ENCODE results near the gene NMRK2.

DNA sequence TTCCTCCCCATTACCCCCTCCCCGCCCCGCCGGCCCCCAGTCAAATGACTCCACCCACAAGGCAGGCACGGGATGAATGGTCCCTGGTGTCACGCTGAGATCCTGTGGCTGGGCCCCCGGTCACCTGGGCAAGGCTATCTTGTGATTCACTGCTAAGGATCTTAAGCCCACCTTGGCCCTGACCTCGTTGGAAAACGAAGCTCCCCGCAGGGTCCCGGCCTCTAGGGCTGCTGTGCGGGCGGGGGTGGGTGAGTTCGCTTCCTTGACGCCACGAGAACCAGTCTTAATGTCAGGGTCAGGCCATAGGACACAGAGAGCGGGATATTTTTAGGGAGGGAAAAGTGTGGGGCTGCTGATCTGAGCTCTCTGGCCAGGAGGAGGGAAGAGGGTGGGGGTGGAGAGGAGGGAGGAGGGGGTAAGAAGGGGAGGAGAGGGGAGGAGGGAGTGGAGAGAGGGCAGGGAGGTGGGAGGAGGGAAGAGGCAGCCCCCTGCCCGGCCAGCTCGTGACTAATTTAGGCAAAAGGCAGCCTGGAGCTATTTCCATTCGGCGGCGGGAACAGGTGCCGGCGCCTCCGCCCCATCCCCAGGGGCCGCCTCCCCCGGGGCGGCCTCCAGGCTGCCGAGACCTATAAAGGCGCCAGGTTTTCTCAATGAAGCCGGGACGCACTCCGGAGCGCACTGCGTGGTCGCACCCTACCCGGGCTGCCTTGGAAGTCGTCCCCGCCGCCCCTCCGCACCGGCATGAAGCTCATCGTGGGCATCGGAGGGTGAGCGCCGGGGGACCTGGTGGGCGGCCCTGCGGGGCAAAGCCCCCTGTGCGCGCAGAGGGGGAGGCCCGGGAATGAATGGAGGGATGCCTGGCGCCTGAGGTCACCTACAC lies at the start of gene NMRK2:
- TF ChIP-seq, protein P1, sequence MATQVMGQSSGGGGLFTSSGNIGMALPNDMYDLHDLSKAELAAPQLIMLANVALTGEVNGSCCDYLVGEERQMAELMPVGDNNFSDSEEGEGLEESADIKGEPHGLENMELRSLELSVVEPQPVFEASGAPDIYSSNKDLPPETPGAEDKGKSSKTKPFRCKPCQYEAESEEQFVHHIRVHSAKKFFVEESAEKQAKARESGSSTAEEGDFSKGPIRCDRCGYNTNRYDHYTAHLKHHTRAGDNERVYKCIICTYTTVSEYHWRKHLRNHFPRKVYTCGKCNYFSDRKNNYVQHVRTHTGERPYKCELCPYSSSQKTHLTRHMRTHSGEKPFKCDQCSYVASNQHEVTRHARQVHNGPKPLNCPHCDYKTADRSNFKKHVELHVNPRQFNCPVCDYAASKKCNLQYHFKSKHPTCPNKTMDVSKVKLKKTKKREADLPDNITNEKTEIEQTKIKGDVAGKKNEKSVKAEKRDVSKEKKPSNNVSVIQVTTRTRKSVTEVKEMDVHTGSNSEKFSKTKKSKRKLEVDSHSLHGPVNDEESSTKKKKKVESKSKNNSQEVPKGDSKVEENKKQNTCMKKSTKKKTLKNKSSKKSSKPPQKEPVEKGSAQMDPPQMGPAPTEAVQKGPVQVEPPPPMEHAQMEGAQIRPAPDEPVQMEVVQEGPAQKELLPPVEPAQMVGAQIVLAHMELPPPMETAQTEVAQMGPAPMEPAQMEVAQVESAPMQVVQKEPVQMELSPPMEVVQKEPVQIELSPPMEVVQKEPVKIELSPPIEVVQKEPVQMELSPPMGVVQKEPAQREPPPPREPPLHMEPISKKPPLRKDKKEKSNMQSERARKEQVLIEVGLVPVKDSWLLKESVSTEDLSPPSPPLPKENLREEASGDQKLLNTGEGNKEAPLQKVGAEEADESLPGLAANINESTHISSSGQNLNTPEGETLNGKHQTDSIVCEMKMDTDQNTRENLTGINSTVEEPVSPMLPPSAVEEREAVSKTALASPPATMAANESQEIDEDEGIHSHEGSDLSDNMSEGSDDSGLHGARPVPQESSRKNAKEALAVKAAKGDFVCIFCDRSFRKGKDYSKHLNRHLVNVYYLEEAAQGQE (IDR thresholded peaks at IDR 0.05; ENCODE audit: low read depth) = no peak
- TF ChIP-seq TCF12 (IDR thresholded peaks at IDR 0.05; ENCODE audit: low read depth) (no peak), EP300 (IDR thresholded peaks at IDR 0.05; ENCODE audit: borderline replicate concordance) (no peak), RAD21 (IDR thresholded peaks at IDR 0.05; ENCODE audit: low read depth) (no peak), TAF1 (IDR thresholded peaks at IDR 0.05; ENCODE audit: low read depth) (no peak), MAX (IDR thresholded peaks at IDR 0.05) (no peak), EGR1 (IDR thresholded peaks at IDR 0.05) (no peak), CREB1 (IDR thresholded peaks at IDR 0.05; ENCODE audit: low read depth) (no peak)

All from Ishikawa (cell line).